IMR-90 (cell line): ENCODE measurements around the gene ASPHD2.

ENCODE experiments used
- CHD1 ChIP-seq: IDR thresholded peaks from 2 replicates; pipeline ENCODE4 v1.6.1; 2012; ENCODE audit warnings: low read depth, low read length, improper control_type of control experiment
- MAZ ChIP-seq: IDR thresholded peaks from 2 replicates; pipeline ENCODE4 v1.6.1; 2012; ENCODE audit warnings: low read depth, mild to moderate bottlenecking, low read length, improper control_type of control experiment, moderate library complexity, borderline replicate concordance
- POLR2A ChIP-seq: IDR thresholded peaks from 2 replicates; pipeline ENCODE4 v1.6.1; 2012; ENCODE audit warnings: mild to moderate bottlenecking, low read depth, low read length
- RAD21 ChIP-seq: IDR thresholded peaks from 2 replicates; pipeline ENCODE4 v1.6.1; 2012; ENCODE audit warnings: low read length, improper control_type of control experiment
- SMC3 ChIP-seq: fragments of 150-350 bp; IDR thresholded peaks from 2 replicates; pipeline ENCODE4 v1.6.1; 2016; ENCODE audit warnings: low read depth, mild to moderate bottlenecking, antibody characterized with exemption, low read length, moderate library complexity
- TF ChIP-seq, protein P1 (sequence below): conservative IDR thresholded peaks from 2 replicates; pipeline ENCODE4 v1.5.1; 2012; ENCODE audit warnings: mild to moderate bottlenecking, low read depth, low read length, improper control_type of control experiment

DNA sequence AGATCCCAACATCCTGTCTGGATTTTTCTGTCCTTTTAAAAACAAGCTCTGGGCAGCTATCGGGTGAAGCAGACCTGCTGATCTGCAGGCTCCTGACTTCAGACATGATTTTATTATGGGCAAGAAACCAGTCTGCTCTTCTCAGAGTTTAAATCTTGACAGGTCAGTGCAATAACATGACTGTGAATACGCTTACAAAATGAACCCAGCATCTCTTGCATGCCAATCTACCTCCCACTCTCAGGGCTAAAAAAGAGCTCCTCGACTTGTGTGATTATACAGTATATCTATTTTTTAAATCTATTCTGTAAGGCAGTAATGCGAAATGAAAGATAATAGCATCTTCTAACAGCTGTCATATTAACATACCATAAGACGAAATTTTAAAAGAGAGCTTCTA is 18.7 kb upstream of the ASPHD2 start:
- TF ChIP-seq POLR2A (no peak), MAZ (no peak), SMC3 (no peak), RAD21 (no peak), CHD1 (no peak)
- TF ChIP-seq, protein P1, sequence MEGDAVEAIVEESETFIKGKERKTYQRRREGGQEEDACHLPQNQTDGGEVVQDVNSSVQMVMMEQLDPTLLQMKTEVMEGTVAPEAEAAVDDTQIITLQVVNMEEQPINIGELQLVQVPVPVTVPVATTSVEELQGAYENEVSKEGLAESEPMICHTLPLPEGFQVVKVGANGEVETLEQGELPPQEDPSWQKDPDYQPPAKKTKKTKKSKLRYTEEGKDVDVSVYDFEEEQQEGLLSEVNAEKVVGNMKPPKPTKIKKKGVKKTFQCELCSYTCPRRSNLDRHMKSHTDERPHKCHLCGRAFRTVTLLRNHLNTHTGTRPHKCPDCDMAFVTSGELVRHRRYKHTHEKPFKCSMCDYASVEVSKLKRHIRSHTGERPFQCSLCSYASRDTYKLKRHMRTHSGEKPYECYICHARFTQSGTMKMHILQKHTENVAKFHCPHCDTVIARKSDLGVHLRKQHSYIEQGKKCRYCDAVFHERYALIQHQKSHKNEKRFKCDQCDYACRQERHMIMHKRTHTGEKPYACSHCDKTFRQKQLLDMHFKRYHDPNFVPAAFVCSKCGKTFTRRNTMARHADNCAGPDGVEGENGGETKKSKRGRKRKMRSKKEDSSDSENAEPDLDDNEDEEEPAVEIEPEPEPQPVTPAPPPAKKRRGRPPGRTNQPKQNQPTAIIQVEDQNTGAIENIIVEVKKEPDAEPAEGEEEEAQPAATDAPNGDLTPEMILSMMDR, result no peak
